Neural cell (in vitro differentiated cells): Measurements from ENCODE around the gene WDR93.

Experiments used
- EZH2 ChIP-seq: fragments of 200-600, 300-800 bp; shearing (Covaris generic), sonication (generic); IDR thresholded peaks from 2 replicates; pipeline ENCODE4 v1.6.1; 2014; ENCODE audit warnings: antibody characterized with exemption, low read length, borderline replicate concordance, mild to moderate bottlenecking; ENCODE audit not compliant: insufficient read depth, poor library complexity, severe bottlenecking
- POLR2AphosphoS5 ChIP-seq: IDR thresholded peaks from 2 replicates; pipeline ENCODE4 v1.6.1; 2012
- RAD21 ChIP-seq: fragments of 450-650 bp; conservative IDR thresholded peaks from 2 replicates; pipeline ENCODE4 v1.6.1; 2014; ENCODE audit warnings: antibody characterized with exemption, mild to moderate bottlenecking, moderate library complexity
- TF ChIP-seq, protein P1 (sequence below): fragments of 450-650 bp; IDR thresholded peaks from 2 replicates; pipeline ENCODE4 v1.5.1; 2014; ENCODE audit warnings: antibody characterized with exemption, mild to moderate bottlenecking, moderate library complexity; ENCODE audit not compliant: poor library complexity, severe bottlenecking

DNA sequence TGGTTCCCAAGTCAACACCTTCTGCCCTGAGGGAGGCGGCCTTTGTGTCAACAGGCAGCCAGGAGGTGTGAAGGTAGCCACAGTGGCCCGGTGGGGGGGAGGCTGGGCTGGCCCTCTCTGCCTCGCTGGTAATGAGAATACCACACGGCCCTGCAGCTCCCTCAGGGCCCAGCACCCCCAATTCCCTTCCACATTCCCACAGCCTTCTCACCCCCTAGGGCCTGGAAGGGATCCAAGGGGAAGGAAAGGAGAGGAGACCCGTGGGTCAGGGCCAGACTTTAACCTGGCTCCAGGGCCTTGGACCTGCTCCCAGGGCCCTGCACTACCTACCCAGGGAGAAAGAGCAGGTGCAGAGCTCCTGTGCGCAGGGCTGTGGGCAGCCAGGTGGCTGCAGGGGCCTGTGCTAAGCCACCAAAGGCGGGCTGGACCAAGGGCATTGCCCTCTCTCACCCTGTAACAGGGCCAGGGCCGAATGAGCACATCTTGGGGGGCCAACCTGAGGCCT lies 76.9 kb downstream of the WDR93 start:
- TF ChIP-seq POLR2AphosphoS5 = no peak
- TF ChIP-seq EZH2 = no peak
- TF ChIP-seq, protein P1, sequence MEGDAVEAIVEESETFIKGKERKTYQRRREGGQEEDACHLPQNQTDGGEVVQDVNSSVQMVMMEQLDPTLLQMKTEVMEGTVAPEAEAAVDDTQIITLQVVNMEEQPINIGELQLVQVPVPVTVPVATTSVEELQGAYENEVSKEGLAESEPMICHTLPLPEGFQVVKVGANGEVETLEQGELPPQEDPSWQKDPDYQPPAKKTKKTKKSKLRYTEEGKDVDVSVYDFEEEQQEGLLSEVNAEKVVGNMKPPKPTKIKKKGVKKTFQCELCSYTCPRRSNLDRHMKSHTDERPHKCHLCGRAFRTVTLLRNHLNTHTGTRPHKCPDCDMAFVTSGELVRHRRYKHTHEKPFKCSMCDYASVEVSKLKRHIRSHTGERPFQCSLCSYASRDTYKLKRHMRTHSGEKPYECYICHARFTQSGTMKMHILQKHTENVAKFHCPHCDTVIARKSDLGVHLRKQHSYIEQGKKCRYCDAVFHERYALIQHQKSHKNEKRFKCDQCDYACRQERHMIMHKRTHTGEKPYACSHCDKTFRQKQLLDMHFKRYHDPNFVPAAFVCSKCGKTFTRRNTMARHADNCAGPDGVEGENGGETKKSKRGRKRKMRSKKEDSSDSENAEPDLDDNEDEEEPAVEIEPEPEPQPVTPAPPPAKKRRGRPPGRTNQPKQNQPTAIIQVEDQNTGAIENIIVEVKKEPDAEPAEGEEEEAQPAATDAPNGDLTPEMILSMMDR = no peak
- TF ChIP-seq RAD21 = no peak
